Measurements from ENCODE around the gene GCHFR.

Gene GCHFR

GRCh38 chr15:40785164-40785563, 21.3 kb downstream of the GCHFR start:
- no peak for DNase-seq

GRCh38 chr15:40785814-40786213, 21.9 kb downstream of the GCHFR start:
- no peak for DNase-seq

- peak; percentile 86 for DNase-seq
Measured at GRCh38 chr15:40787344-40787841, 23.5 kb downstream of the GCHFR start.

GRCh38 chr15:40787991-40788390, 24.1 kb downstream of the GCHFR start:
- no peak for DNase-seq

GRCh38 chr15:40789119-40789518, 25.3 kb downstream of the GCHFR start:
- DNase-seq = no peak

- DNase-seq = no peak
Measured at GRCh38 chr15:40789999-40790398, 26.1 kb downstream of the GCHFR start.

- no peak for DNase-seq
Measured at GRCh38 chr15:40790718-40791117, 26.9 kb downstream of the GCHFR start.

- DNase-seq = no peak
Measured at GRCh38 chr15:40792394-40792793, 28.5 kb downstream of the GCHFR start.

- DNase-seq = no peak
Measured at GRCh38 chr15:40793216-40793989, 29.5 kb downstream of the GCHFR start.

- no peak for DNase-seq
Measured at GRCh38 chr15:40796041-40796440, 32.2 kb downstream of the GCHFR start.

GRCh38 chr15:40796512-40796911, 32.6 kb downstream of the GCHFR start:
- DNase-seq = no peak

- DNase-seq = no peak
Measured at GRCh38 chr15:40799523-40799922, 35.7 kb downstream of the GCHFR start.

- DNase-seq = no peak
Measured at GRCh38 chr15:40803076-40803475, 39.2 kb downstream of the GCHFR start.

GRCh38 chr15:40803688-40804087, 39.8 kb downstream of the GCHFR start:
- no peak for DNase-seq

- DNase-seq = no peak
Measured at GRCh38 chr15:40806672-40807027, 42.8 kb downstream of the GCHFR start.

- DNase-seq = peak; percentile 94
Measured at GRCh38 chr15:40807028-40807887, 43.4 kb downstream of the GCHFR start, which contains the start of the genes DNAJC17 and ZFYVE19. TSS of gene DNAJC17 (minus strand) at chr15:40807473. CDS start at chr15:40807446, 27 bp downstream. TSS of gene ZFYVE19 (plus strand) at chr15:40807089. CDS start at chr15:40807590, 501 bp downstream.

GRCh38 chr15:40807888-40808461, 44.1 kb downstream of the GCHFR start:
- DNase-seq = no peak

- no peak for DNase-seq
Measured at GRCh38 chr15:40808861-40809450, 45.1 kb downstream of the GCHFR start.

- DNase-seq = no peak
Measured at GRCh38 chr15:40812721-40813425, 49.0 kb downstream of the GCHFR start.

- DNase-seq = no peak
Measured at GRCh38 chr15:40815042-40815698, 51.3 kb downstream of the GCHFR start.

Data from NCI-H1048 (cell line).